ENCODE measurements around the gene NTM. TPM values are rescaled to one million over a fixed set of nuclear protein-coding genes. Genes with fewer than 3 reads are reported as not detected.
"Not testable (repeated sequence)": the region's sequence is repeated elsewhere in the genome, so short reads cannot be mapped to it uniquely, and the experiment has no call there.

The NTM gene
- total and polyA plus RNA-seq, 2 experiments from 2014 or later = 2.2 to 4.9 TPM

DNA sequence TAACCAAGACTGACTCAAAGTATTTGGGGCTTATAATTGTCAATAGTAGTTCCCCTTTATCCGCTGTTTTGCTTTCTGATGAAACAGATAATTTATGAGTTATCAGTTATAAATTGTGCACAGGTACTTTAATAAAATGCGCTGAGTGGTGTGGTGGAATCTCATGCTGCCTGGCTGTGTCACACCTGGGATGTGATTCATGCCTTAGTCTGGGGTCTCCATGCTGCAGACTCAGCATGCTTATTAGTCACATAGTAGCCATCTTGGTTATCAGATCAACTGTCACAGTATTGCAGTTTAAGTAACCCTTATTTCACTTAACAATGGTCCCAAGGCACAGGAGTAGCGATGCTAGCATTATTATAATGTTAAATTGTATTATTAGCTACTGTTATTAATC, 995.2 kb downstream of the NTM start:
- Histone ChIP-seq H3K79me2 (no peaks in the 10 kb centered on the region), H2AFZ (no peak overlapping the region)
- TF ChIP-seq CTCF (IDR thresholded peaks at IDR 0.05; ENCODE audit: poor library complexity) (no peak), EZH2phosphoT487 (IDR thresholded peaks at IDR 0.05; ENCODE audit: low read depth, severe bottlenecking, unreplicated experiment) (no peak), EZH2 (IDR thresholded peaks at IDR 0.05; ENCODE audit: borderline replicate concordance) (no peak)

DNA sequence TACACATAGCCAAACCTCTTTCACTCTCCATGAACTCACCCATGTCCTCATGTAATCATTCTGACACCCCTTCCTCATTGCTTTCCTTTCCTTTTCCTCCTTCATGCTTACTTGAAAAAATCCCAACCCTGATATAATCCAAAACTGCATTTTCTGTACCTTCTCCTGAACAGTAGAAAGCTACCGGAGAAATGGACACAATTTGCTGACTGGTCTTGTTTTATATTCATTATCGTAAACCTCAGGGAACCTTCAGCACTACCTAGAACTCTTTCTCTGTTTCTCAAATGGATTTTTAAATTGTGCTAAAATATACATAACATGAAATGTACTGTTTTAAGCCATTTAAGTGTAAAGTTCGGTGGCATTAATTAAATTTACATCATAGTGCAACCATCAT, 996.9 kb downstream of the NTM start:
- Histone ChIP-seq H3K36me3 (replicated peaks; ENCODE audit: insufficient read depth, low read depth) (no peaks in the 10 kb centered on the region), H3K4me3 (no peak overlapping the region), H3K79me2 (no peaks in the 10 kb centered on the region), H4K20me1 (ENCODE audit: insufficient read depth, poor library complexity, severe bottlenecking) (no peaks in the 10 kb centered on the region), H3K9me2 (replicated peaks; ENCODE audit: insufficient read depth) (no peaks in the 10 kb centered on the region), H3K4me2 (no peak overlapping the region), H3K27ac (no peak overlapping the region), H3K9me3 (ENCODE audit: low read depth) (no peaks in the 10 kb centered on the region), H2AFZ (no peak overlapping the region), H3K27me3 (no peaks in the 10 kb centered on the region), H3K4me1 (ENCODE audit: insufficient read depth) (no peaks in the 10 kb centered on the region)
- no peak for TF ChIP-seq EZH2 (IDR thresholded peaks at IDR 0.05; ENCODE audit: borderline replicate concordance)
- no peak for TF ChIP-seq CTCF (IDR thresholded peaks at IDR 0.05; ENCODE audit: poor library complexity)
- no peak for TF ChIP-seq EZH2phosphoT487 (IDR thresholded peaks at IDR 0.05; ENCODE audit: low read depth, severe bottlenecking, unreplicated experiment)
- no peak for DNase-seq (ENCODE audit: low spot score)
- WGBS (ENCODE audit: low lambda C conversion rate, missing lambda C conversion rate) = 95% methylated on average over 3 of the region's 3 CpGs

More for the DNA sequence above, 995.2 kb downstream of the NTM start:
- Histone ChIP-seq H3K36me3 (replicated peaks; ENCODE audit: insufficient read depth, low read depth) (no peaks in the 10 kb centered on the region), H3K4me3 (no peak overlapping the region), H3K9me3 (ENCODE audit: low read depth) (no peaks in the 10 kb centered on the region), H3K4me2 (no peak overlapping the region), H3K9me2 (replicated peaks; ENCODE audit: insufficient read depth) (no peaks in the 10 kb centered on the region), H3K4me1 (ENCODE audit: insufficient read depth) (no peaks in the 10 kb centered on the region), H3K27ac (no peak overlapping the region), H4K20me1 (ENCODE audit: insufficient read depth, poor library complexity, severe bottlenecking) (no peaks in the 10 kb centered on the region), H3K27me3 (peaks cover under 1% of the 10 kb centered on the region)
- DNase-seq (ENCODE audit: low spot score) = no peak
- WGBS (ENCODE audit: low lambda C conversion rate, missing lambda C conversion rate) = 90% methylated on average over 3 of the region's 3 CpGs

DNA sequence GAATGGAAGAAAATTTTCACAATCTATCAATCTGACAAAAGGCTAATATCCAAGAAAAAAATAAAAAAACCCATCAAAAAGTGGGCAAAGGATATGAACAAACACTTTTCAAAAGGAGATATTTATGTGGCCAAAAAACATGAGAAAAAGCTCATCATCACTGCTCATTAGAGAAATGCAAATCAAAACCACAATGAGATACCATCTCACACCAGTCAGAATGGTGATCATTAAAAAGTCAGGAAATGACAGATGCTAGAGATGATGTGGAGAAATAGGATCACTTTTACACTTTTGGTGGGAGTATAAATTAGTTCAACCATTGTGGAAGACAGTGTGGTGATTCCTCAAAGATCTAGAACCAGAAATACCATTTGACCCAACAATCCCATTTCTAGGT, 999.7 kb downstream of the NTM start:
- H3K9me2 ChIP-seq (replicated peaks; ENCODE audit: insufficient read depth); H3K4me2 ChIP-seq; H3K9me3 ChIP-seq (ENCODE audit: low read depth); H3K27ac ChIP-seq; H3K4me1 ChIP-seq (ENCODE audit: insufficient read depth); DNase-seq (ENCODE audit: low spot score); H3K79me2 ChIP-seq; H3K27me3 ChIP-seq; H4K20me1 ChIP-seq (ENCODE audit: insufficient read depth, poor library complexity, severe bottlenecking); H3K36me3 ChIP-seq (replicated peaks; ENCODE audit: insufficient read depth, low read depth); H3K4me3 ChIP-seq; H2AFZ ChIP-seq: not testable (repeated sequence)

DNA sequence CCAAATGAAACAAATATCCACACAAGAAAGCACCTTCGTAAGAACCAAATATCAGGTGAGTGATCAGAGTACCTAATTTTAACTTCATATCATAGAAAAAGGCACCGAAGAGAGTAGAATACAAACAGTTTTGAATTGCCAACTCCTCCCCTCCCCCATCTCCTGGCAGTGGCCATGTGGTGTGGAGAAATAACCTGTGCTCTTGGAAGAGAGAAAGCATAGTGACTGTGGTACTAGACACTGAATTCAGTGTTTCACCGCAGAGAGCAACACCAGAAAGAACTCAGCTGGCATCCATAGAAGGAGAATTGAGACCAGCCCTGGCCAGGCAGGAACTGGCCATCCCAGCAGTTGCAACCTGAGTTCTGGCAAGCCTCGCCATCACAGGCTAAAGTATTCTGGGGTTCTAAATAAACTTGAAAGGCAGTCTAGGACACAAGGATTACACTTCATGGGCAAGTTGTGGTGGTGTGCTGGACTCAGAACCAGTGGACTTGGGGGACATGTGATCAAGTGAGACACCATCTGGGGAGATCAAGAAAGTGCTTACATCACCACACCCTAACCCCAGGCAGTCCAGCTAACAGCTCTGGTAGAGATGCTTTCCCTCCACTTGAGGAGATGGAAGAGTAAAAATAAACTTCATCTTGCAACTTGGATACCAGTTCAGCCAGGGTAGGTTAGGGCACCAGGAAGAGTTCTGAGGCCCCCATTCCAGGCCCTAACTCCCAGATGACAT, 1003.2 kb downstream of the NTM start:
- Histone ChIP-seq H3K4me3 (no peak overlapping the region), H2AFZ (no peak overlapping the region), H4K20me1 (ENCODE audit: insufficient read depth, poor library complexity, severe bottlenecking) (no peaks in the 10 kb centered on the region), H3K79me2 (no peaks in the 10 kb centered on the region), H3K9me2 (replicated peaks; ENCODE audit: insufficient read depth) (no peaks in the 10 kb centered on the region), H3K4me2 (no peak overlapping the region), H3K27me3 (no peaks in the 10 kb centered on the region), H3K27ac (no peak overlapping the region), H3K9me3 (ENCODE audit: low read depth) (no peaks in the 10 kb centered on the region), H3K36me3 (replicated peaks; ENCODE audit: insufficient read depth, low read depth) (no peaks in the 10 kb centered on the region), H3K4me1 (ENCODE audit: insufficient read depth) (no peaks in the 10 kb centered on the region)
- DNase-seq (ENCODE audit: low spot score) = no peak
- 98% methylated on average over 4 of the region's 4 CpGs for WGBS (ENCODE audit: low lambda C conversion rate, missing lambda C conversion rate)
- TF ChIP-seq EZH2 (IDR thresholded peaks at IDR 0.05; ENCODE audit: borderline replicate concordance) (no peak), CTCF (IDR thresholded peaks at IDR 0.05; ENCODE audit: poor library complexity) (no peak)

Data from hepatocyte (in vitro differentiated cells).